H1 (cell line): ENCODE data around the gene ELAVL1. TPM values are rescaled to one million over a fixed set of nuclear protein-coding genes. Genes with fewer than 3 reads are reported as not detected.

Source experiments
- CHD2 ChIP-seq: IDR thresholded peaks from 2 replicates; pipeline ENCODE4 v1.6.1; 2012; ENCODE audit warnings: low read length, improper control_type of control experiment
- POLR2AphosphoS5 ChIP-seq: IDR thresholded peaks from 2 replicates; pipeline ENCODE4 v1.6.1; 2011; ENCODE audit warnings: low read depth, low read length
- polyA plus RNA-seq, 7 experiments: library from polyadenylated mRNA; depleted of rRNA in 3 of 7; stranded (reverse) in 5 of 7; unstranded in 2 of 7; fragments of >200 nt in 5 of 7; fragments of 200-250 nt in 2 of 7; gene quantifications; 1 replicate in 5 of 7; 2 replicates in 1 of 7; 4 replicates in 1 of 7; pipeline versions ENCODE4 v1.2.1 to v1.2.3, GENCODE V29; 2011 to 2013; ENCODE audit warnings: missing spikeins in 2 of 7, mixed read lengths in 2 of 7
- total RNA-seq: library from RNA; stranded (reverse); fragmentation: NEBNext Ultra II Directional; extraction: Animal tissue kit (Norgen Biotek cat#: 25700); gene quantifications from 2 replicates; pipeline ENCODE4 v1.2.1, GENCODE V29; 2021

Gene ELAVL1
- total and polyA plus RNA-seq, 2 of the 8 experiments (the other 6 are each of a cell fraction or from before 2014, with no cell fraction given) = 56.7 to 163 TPM

DNA sequence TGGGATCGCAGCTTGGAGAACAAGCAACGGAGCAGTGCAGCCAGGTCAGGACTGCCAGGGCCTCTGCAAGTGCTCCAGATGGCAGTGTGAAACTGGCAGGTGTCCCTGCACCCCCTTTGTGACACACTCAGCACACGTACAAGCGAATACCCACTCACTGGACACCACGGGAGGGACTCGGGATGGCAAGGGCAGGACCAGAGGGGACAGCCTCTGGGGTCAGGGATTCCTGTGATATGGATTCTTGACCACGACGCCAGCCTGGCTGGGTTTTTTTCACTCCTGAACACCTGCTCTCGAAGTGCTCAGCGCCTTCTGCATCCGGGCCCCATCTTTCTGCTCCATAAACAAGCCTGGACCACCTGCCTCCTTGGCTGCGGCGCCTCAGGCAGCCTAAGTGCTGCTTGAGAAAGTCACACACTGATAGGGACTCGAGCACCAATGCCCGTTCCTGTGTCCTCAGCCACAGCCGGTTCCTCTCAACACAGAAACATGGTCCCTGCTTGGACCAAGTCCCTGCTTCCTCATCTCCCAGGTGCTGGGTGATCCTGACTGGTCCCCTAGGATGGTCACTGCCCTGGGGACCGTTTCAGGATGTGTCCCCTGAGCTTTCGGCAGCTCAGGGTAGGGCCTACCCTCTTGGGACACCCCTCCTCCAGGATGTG, 22.0 kb downstream of the ELAVL1 start (continued):
- no peak for TF ChIP-seq CHD2
- TF ChIP-seq POLR2AphosphoS5 = no peak
- TF ChIP-seq, all 59 proteins: peak for 0
